T follicular helper cell (primary cell): ENCODE measurements around the gene DIABLO.
"Not testable (repeated sequence)": the region's sequence is repeated elsewhere in the genome, so short reads cannot be mapped to it uniquely, and the experiment has no call there.

Experiments
- DNase-seq: peaks from one replicate; pipeline ENCODE4 v3.0.0-alpha.2; 2020; ENCODE audit warnings: low read depth

Gene DIABLO

GRCh38 chr12:122189626-122190475, 36.0 kb downstream of the DIABLO start:
- no peak for DNase-seq

DNA sequence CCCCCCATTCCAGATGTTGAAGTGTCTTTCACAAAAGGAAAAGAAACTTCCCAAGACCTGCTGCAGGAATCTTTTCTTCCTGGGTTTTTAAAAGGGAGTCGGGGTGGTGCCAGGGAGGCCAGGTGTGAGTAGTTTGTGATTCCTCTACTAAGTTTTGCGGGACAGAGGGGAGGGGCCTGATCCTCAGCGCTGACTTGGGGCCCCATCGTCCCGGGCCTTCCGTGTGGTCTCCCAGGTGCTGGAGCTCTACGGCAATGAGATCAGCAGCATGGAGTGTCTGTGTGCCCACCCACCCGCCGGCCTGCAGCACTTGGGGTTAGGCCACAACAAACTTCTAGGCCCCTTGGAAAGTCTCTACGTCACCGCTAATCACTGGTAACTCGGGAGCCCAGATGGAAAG, 38.4 kb downstream of the DIABLO start:
- no peak for DNase-seq

DNA sequence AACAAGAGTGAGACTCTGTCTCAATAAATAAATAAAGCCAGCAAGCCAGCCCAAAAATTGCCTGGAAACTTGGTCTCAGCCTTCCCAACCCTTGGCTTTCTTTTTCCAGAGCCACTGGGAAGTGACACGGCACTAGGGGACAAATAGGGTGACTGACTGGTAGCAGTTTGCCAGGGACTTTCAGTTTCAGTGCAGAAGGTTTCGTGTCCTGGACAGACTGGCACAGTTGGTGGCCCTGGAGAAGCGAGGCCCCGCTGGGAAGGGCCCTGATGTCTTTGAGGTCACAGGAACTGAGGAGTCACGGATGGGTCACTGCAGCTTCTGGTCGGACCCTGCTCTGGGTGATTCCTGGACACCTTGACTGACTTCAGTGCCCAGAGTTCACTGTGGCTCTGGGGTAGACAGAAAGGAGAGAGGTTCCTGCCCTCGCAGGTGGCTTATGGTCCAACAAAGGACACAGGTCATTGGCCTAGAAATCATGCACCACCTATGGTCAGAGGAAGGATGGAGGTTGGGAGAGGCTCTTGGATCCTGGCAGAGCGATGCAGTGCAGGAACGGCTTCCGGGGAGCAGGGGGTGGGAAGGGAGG, 40.3 kb downstream of the DIABLO start:
- no peak for DNase-seq

GRCh38 chr12:122185079-122185478, 40.8 kb downstream of the DIABLO start:
- no peak for DNase-seq

GRCh38 chr12:122184517-122184916, 41.3 kb downstream of the DIABLO start:
- DNase-seq: no peak

- no peak for DNase-seq
Observed at GRCh38 chr12:122183588-122183940, 42.3 kb downstream of the DIABLO start.

GRCh38 chr12:122182887-122183587, 42.8 kb downstream of the DIABLO start, which contains the start of gene LRRC43:
LRRC43 (plus strand) TSS chr12:122183123; CDS start chr12:122183145, 22 bp downstream.
- DNase-seq: no peak

- DNase-seq: not testable (repeated sequence)
Observed at GRCh38 chr12:122176473-122176872, 49.4 kb downstream of the DIABLO start.

GRCh38 chr12:122174155-122174845, 51.6 kb downstream of the DIABLO start, which contains the start of gene IL31:
IL31 (minus strand) TSS chr12:122174221; CDS start chr12:122174172, 49 bp downstream.
- DNase-seq: no peak

GRCh38 chr12:122172262-122172939, 53.5 kb downstream of the DIABLO start:
- DNase-seq: no peak

GRCh38 chr12:122171399-122171798, 54.5 kb downstream of the DIABLO start:
- no peak for DNase-seq

DNA sequence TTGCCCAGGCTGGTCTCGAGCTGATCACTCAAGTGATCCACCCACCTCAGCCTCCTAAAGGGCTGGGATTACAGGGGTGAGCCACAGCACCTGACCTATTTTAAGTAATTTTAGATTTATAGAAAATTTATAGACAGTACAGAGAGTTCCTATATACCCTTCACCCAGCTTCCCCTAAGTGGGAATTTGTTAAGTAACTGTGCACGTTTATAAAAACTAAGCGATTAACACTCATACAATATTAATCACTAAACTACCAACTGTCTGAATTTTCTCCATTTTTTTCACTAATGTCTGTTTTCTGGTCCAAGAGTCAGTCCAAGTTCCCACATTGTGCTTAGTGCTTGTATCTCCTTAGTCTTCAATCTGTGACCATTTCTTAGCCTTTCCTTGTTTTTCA, 57.4 kb downstream of the DIABLO start:
- no peak for DNase-seq

DNA sequence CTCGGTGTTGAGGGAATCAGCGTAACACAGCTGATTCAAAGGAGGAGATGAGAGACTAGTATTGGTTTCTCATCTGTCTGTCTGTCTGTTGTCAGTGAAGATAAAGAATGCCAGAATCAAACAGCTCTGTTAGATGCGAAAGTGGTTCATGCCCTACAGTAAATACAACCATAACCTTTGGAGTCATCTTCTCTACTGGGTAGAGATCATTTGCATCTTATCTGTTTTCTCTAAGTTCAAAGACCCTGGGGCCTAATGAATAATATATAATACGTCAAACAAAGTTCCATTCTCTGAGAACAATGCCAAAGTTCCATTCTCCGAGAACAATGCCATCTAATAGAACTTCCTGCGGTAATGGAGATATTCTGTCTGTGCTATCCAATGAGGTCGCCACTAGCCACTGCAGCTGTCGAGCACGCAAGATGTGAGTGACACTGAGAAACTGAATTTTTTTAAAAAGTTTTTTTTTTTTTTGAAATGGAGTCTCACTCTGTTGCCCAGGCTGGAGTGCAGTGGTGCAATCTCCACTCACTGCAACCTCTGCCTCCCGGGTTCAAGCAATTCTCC, 58.4 kb downstream of the DIABLO start:
- DNase-seq: no peak

DNA sequence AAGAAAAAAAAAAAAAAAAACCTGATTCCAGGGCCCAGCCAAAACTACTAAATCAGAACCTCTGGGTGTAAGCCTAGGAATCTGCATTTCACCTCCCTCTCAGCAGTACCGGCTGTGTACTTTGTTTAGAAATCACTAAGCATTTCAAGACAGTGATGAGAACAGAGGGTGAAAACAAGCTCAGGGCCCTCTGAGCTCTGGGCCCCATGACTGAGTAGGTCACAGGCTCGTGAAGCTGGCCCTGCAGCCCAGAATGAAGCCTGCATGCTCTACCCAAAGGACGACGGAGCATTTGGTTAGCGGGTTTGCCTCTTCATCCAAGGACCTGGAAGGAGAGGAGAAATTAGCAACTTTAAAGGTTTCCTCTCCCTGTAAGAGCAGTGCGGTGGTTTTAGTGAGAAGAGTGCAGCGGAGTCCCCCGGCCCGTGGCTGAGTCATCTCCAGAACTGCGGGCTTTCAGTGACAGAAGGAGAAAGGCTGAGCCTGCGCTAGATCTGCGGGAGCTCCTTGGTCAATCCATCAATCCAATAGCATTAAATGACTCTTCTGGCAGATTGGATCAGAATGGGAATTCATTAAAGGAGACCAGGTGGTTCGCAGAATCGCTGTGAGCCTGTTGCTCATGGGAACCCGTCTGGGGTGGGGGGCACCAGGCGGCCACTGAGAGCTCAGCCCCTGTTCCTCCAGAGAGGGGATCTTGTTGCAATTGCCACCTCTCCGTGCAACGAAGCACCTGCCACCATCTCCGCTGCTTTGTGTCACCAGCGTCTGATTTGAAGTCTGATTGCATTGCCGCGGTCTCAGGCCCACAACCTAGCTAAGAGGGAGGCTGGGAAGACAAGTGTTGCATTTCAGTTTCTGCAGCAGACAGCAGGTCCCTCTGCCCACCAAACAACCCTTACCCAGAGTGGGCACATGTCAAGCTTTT, 59.2 kb downstream of the DIABLO start:
- no peak for DNase-seq

DNA sequence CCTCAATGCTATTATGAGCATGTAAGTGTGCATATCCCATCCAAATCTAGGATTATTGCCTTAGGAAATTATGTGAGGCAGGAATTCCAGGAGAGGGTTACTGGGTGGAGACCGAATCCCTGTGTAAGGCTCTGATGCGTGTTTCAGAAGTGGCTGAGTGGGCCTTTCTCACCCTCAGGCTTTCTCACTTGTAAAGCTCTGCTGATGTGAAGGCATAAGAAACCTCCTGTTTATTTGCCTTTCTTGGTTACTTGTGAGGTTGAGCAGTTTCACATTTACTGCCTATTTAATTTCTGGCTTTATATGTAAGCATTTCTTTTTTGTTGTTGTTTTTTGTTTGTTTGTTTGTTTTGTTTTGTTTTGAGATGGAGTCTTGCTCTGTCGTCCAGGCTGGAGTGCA, 62.9 kb downstream of the DIABLO start:
- no peak for DNase-seq

GRCh38 chr12:122161682-122162081, 64.2 kb downstream of the DIABLO start:
- no peak for DNase-seq

- DNase-seq: no peak
Observed at GRCh38 chr12:122160761-122161160, 65.1 kb downstream of the DIABLO start.

- DNase-seq: no peak
Observed at GRCh38 chr12:122159882-122160281, 66.0 kb downstream of the DIABLO start.

DNA sequence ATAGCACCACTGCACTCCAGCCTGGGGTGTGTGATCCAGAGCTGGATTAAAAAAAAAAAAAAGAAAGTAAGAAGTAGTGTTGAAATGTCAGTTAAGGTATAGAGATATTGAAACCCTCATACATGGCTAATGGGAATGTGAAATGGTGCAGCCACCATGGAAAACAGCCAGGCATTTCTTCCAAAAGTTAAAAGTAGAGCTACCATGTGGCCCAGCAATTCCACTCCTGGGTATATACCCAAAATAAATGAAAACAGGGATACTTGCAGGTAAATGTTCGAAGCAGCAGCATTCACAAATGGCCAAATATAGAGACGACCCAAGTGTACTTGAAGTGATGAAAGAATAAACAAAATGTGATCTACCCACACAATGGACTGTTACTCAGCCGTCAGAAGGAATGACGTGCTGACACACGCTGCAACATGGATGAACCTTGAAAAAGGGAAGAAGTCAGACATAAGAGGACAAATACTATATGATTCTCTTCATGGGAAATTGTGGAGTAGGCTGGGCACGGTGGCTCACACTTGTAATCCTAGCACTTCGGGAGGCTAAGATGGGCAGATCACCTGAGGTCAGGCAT, 67.1 kb downstream of the DIABLO start:
- no peak for DNase-seq
